Dedifferentiated amniotic fluid mesenchymal stem cell (primary cell): ENCODE measurements around the gene AHRR.
"Not testable (repeated sequence)": the region's sequence is repeated elsewhere in the genome, so short reads cannot be mapped to it uniquely, and the experiment has no call there.

ENCODE experiments used
- DNase-seq: peaks from one replicate; pipeline ENCODE4 v3.0.0-alpha.2; 2016; ENCODE audit errors: extremely low spot score

Gene AHRR

GRCh38 chr5:367358-368130 lies 46.0 kb downstream of the AHRR start:
- no peak for DNase-seq

- DNase-seq: peak; percentile 89
These were observed 46.9 kb downstream of the AHRR start for GRCh38 chr5:368183-369084.

- no peak for DNase-seq
These were observed 47.8 kb downstream of the AHRR start for GRCh38 chr5:369151-369868.

GRCh38 chr5:369869-370236 lies 48.3 kb downstream of the AHRR start:
- DNase-seq: not testable (repeated sequence)

DNA sequence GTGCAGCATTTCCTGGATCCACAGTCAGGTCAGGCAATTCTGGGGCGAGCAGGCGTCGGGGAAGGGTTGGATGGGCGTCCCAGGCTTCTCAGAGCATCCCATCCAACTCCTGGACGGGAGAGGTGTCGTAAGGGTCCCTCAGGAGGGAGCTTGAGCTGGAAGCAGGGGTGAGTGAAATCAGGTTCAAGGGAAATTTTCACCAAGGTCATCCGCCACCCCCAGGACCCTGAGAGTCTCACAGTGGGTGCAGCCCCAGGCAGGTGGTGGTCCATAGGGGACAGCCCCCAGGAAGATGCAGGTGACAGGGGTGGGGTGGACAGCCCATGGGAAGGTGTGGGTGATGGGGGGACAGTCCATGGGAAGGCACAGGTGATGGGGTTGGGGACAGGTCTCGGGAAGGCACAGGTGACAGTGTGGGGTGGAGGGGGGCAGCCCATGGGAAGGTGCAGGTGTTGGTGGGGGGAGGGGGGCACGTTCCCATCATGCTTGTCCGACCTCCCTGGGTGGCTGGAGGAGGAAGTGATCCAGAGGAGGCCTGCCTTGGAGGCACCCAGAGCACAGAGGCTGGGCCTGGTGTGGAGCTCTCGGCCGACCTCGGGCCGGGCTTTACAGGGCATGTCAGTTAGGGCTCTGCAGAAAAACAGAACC lies 48.9 kb downstream of the AHRR start:
- no peak for DNase-seq

GRCh38 chr5:370959-371810 lies 49.7 kb downstream of the AHRR start:
- no peak for DNase-seq

DNA sequence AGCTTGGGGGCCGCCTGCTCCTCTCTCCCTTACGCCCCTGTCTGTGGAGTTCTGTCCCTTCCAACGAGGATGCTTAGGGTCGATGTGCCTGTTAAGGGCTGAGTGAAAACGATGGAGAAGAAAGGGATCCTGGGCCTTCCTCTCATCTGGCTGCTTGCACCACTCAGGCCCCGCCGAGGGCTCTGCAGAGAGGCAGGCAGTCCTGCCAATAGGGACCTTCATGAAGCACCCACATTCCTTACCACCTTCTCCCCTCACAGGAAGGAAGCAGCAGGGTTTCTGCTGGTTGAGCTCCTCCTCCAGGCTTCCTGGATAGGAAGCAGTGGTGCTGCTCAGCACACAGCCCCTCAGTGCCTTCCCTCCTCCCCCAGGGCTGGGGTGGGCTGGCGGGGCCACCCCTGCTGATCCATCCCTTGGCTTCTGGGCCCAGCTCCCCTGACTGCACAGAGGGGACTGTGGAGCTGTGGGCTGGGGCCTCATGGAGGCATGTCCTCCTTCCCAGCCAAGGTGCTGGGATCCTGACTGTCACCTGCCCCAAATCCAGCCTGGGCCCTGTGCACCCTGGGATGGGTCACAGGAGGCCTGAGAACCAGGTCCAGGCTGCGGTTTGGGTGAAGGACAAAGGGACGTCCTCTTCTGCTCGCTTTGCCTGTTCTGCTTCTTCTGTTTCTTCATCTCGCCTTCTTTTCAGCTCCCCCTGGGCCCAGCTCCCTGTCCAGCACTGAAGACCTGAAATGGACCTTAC lies 50.5 kb downstream of the AHRR start:
- no peak for DNase-seq

DNA sequence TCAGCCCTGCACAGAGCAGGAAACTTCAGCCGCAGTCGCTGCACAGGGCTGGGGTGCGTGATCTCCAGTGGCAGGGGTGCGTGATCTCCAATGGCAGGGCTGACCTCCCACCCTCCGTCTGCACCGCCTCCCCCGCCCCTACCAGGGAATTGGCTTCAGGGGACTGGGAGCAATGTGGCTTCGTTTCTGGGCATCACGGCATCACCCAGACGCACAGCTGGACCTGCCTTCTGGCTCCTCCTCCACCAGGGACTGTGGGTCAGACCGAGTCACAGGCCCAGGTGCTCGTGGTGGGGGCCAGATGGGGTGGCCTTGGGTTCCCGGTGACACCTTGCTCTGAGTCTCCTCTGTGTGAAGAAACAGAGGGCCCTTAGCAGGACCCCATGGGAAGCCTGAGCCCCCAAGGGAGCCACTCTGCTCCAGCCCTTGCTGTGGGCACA lies 51.1 kb downstream of the AHRR start:
- no peak for DNase-seq

- no peak for DNase-seq
These were observed 51.6 kb downstream of the AHRR start for GRCh38 chr5:372996-373709.

DNA sequence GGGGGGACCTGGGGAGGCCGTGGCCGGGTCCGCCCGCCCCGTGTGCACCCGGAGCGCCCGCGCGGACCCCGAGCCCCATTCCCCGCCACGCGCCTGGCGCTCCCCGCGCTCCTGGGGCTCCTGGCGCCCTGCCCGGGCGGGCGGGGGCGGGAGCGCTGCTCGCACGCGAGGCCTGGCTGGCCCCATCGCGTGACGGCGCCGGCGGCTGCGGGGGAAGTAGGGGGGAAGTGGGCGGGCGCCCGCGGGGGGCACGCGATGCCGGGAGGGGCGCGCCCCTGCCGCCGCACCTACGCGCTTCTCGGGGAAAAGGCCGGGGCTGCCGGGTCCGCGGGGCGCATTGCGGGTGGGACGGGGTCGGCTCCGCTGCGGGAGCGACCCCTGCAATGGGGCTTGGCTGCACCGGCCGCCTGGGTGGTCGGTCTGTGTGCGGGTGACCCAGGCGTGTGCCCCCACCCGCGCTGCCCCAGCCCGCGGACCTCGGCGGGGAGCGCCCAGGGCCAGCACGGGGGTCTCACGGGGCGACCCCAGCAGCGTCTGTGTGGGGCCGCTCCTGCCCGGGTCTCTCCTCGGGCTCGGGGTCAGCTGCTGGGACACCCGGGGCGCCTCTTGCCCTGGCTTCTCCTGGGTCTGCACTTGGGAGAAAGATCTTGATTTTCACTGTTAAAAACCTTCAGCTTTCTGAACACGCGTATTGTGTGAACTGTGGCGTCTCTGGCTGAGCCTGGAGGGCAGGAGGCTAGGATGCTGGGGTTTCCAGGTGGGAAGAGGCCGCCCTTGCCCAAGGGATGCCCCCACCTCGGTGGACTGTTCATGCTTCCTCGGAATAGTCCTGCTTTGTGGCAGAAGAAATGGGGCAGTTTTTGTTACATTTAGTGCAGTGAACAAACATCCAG lies 52.4 kb downstream of the AHRR start:
- no peak for DNase-seq

- DNase-seq: no peak
These were observed 53.3 kb downstream of the AHRR start for GRCh38 chr5:374631-375335.

- DNase-seq: no peak
These were observed 53.9 kb downstream of the AHRR start for GRCh38 chr5:375336-375920.

DNA sequence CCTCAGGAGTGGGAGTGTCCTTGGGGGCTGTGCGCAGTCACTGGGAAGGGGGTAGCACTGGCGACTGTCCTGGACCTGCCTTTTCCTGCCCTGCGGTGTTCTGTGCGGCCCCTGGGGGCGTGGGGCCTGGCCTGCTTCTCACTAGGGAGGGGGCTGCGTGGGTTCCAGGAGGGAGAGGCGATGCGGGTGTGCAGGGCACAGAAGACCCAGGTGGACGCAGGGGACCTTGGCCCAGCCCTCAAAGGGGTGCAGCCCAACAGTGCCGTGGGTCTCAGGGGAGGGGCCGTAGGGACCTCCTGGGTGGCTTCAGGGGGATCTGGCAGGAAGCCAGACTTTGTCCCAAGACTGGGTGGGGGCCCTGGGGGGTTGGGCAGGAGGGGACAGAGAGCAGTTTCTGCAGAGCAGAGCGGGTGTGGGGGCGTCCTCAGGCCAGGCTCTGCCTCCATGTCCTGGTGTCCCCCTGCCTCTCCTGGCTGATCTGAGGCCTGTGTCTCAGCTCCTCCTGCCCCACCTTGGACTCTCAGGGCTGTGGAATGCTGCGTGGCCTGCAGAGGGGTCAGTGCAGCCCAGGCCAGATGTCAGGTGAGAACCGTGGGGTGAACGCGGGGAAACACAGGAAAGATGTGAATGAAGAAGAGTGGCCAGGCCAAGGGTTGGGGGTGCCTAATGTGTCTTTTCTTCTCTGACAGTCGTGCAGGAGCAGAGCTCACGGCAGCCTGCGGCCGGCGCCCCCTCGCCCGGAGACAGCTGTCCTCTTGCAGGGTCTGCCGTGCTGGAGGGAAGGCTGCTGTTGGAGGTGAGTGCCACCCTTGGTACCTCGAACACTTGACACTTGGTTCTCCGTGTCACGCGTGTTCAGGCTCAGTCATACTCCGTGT lies 54.6 kb downstream of the AHRR start:
- DNase-seq: no peak

DNA sequence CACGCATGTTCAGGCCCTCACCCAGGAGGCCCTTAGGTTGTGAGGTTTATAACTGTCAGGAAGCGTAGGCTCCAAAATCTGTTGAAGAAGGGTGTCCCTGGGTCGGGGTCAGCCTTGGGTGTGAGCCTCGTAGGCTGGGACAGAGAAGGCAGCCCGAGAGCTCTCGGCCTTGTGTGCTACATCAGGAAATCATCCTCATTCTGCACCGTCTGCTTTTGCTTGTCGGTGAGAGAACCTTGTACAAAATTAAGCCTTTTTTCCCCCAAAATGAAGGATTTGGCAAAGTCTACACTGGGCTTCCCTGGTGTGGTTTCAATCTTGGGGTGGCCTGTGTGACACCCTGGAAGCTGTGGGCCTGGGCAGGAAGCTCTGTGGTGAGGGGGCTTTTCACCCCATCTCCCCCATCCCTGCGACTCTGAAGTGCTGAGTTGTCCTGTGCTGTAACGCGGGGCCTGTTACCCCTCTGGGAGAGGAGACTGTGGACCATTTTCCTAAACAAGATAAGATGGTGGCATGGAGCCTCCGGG lies 55.3 kb downstream of the AHRR start:
- no peak for DNase-seq

DNA sequence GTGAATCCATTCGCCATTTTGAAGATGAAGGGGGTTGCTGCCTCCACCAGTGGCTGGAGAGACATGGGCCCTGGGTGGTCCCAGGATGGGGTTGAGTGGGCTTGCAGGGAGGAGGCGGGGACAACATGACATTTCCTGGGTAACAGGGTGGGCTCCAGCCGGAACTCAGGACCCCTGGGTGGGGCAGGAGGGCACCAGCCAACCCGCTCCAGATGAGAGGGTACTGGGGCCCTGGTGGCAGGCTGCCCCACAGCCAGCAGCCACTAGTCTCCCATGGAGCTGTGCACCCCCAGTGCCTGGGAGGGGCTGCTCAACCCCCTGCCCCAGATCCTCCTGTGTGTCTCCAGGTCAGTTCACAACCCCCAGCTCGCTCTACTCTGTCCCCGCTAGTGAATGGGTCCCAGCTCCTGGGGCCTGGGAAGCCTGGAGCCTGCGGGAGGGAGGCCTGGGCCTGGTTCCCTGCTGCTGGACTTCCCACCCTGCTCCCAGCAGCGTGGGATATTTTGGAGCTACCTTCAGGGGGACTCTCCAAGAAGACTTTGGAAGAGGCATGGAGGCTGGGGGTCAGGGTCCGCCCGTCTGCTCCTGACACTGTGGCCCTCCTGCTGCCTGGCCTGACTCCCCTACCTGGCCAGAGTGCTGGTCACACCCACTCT lies 55.9 kb downstream of the AHRR start:
- no peak for DNase-seq
